Activated T-helper 9 cell treated with anti-CD3 and anti-CD28 coated beads, Interleukin-2, amount 50 U/mL, for 16 hours (primary cell): ENCODE data around the gene OR1N2.
"Not testable (repeated sequence)": the region's sequence is repeated elsewhere in the genome, so short reads cannot be mapped to it uniquely, and the experiment has no call there.

Experiments used
- DNase-seq: peaks from one replicate; pipeline ENCODE4 v3.0.0-alpha.2; 2020; ENCODE audit warnings: low read depth

Gene OR1N2

GRCh38 chr9:122552812-122553211 is at the start of gene OR1N2:
TSS of gene OR1N2 (plus strand) at chr9:122553112. CDS start at chr9:122553212, 100 bp downstream.
- DNase-seq: no peak

GRCh38 chr9:122506964-122507363 is 45.9 kb upstream of the OR1N2 start:
- DNase-seq: no peak

- no peak for DNase-seq
Observed at GRCh38 chr9:122510502-122510901, 42.4 kb upstream of the OR1N2 start, which contains the start of gene OR1J2. TSS of gene OR1J2 (plus strand) at chr9:122510802. CDS start at chr9:122510802, 0 bp downstream.

GRCh38 chr9:122518226-122518625 is 34.7 kb upstream of the OR1N2 start:
- no peak for DNase-seq

GRCh38 chr9:122518841-122519240 is 34.1 kb upstream of the OR1N2 start, which contains the start of gene OR1J4:
TSS of gene OR1J4 (plus strand) at chr9:122519141. CDS start at chr9:122519141, 0 bp downstream.
- no peak for DNase-seq

- DNase-seq: no peak
Observed at GRCh38 chr9:122519376-122519775, 33.5 kb upstream of the OR1N2 start.

GRCh38 chr9:122526602-122527001 is 26.3 kb upstream of the OR1N2 start:
- no peak for DNase-seq

- no peak for DNase-seq
Observed at GRCh38 chr9:122527193-122527592, 25.7 kb upstream of the OR1N2 start, which contains the start of gene OR1N1. TSS of gene OR1N1 (minus strand) at chr9:122527293. CDS start at chr9:122527293, 0 bp downstream.

- DNase-seq: not testable (repeated sequence)
Observed at GRCh38 chr9:122531157-122531556, 21.8 kb upstream of the OR1N2 start.

- DNase-seq: no peak
Observed at GRCh38 chr9:122536134-122536533, 16.8 kb upstream of the OR1N2 start.

GRCh38 chr9:122537066-122537465 is 15.8 kb upstream of the OR1N2 start:
- not testable (repeated sequence) for DNase-seq

- no peak for DNase-seq
Observed at GRCh38 chr9:122538757-122539156, 14.2 kb upstream of the OR1N2 start.

GRCh38 chr9:122546196-122546595 is 6.7 kb upstream of the OR1N2 start:
- no peak for DNase-seq

GRCh38 chr9:122551371-122551770 is 1.5 kb upstream of the OR1N2 start:
- DNase-seq: no peak

GRCh38 chr9:122561446-122561845 is 8.5 kb downstream of the OR1N2 start:
- DNase-seq: no peak

GRCh38 chr9:122562134-122562760 is 9.3 kb downstream of the OR1N2 start:
- no peak for DNase-seq

GRCh38 chr9:122567901-122568300 is 15.0 kb downstream of the OR1N2 start:
- DNase-seq: no peak

- DNase-seq: no peak
Observed at GRCh38 chr9:122572456-122572855, 19.5 kb downstream of the OR1N2 start.

- DNase-seq: no peak
Observed at GRCh38 chr9:122579874-122580273, 27.0 kb downstream of the OR1N2 start.

GRCh38 chr9:122580360-122580759 is 27.4 kb downstream of the OR1N2 start:
- DNase-seq: no peak

- DNase-seq: not testable (repeated sequence)
Observed at GRCh38 chr9:122583284-122583683, 30.4 kb downstream of the OR1N2 start, which contains the start of gene OR1L8. TSS of gene OR1L8 (minus strand) at chr9:122583384. CDS start at chr9:122568477, 14,907 bp downstream.
